CD4-positive, alpha-beta T cell treated with Interleukin-1 beta for 1 hour (primary cell): ENCODE measurements around the gene GRK6.

Experiments used
- DNase-seq, 2 donors: peaks; one replicate each; pipeline ENCODE4 v3.0.0-alpha.2; 2020 to 2022

The GRK6 gene

DNA sequence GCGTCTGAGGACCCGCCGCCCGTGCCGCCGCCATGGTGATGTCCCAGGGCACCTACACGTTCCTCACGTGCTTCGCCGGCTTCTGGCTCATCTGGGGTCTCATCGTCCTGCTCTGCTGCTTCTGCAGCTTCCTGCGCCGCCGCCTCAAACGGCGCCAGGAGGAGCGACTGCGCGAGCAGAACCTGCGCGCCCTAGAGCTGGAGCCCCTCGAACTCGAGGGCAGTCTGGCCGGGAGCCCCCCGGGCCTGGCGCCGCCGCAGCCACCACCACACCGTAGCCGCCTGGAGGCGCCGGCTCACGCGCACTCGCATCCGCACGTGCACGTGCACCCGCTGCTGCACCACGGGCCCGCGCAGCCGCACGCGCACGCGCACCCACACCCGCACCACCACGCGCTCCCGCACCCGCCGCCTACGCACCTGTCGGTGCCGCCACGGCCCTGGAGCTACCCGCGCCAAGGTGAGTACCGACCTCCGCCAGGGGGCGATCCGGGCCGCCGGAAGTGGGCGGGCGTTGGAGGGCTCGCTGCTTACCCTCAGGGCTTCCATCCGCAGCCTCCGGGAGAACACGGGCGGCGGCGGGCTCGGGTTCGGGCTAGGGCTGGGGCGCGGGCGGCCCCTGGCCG, 28.7 kb downstream of the GRK6 start:
- peak; percentile 92 to 93 for DNase-seq

DNA sequence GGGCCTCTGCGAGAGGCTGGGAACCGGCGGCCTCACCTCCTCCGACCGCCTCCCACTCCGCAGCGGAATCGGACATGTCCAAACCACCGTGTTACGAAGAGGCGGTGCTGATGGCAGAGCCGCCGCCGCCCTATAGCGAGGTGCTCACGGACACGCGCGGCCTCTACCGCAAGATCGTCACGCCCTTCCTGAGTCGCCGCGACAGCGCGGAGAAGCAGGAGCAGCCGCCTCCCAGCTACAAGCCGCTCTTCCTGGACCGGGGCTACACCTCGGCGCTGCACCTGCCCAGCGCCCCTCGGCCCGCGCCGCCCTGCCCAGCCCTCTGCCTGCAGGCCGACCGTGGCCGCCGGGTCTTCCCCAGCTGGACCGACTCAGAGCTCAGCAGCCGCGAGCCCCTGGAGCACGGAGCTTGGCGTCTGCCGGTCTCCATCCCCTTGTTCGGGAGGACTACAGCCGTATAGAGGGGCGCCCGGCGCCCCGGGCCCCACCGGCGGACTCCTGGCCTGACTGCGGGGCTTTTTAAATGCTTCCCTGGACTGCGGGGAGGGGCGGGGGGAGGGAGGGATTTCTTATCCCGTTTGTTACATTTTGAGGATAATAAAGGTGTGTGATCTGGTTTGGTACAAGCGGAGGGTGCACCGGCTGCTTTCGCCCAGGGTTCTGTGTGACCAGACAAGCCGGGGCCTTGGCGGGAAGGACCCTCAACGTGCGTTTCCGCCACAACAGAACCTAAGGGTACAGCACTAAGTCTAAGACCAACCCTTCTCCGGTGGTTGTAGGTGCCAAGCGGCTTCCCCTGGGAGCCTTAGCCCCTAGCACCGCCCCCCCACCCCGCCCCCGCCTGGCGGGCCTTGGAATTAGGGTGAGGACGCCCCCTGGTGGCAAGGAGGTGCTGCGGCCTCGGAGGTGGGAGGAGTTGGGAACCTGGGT, 29.4 kb downstream of the GRK6 start:
- peak; percentile 91 to 93 for DNase-seq

DNA sequence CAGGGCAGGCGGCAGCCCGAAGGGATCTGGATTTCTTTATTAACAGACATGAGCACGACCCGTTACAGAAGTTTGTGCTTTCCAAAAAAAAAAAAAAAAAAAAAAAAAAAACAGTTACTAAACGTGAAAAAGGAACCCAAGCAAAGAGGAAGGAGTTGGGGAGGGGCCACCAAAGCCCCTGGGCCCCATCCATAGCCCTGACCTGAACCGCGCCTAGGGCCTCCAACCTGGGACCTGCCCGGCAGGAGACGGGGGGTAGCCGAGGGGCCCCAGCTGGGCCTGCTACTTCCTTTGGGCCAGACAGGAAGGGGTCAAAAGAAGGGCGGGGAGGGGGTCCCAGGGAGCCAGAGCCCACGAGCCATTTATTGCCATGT, 30.1 kb downstream of the GRK6 start:
- DNase-seq = no peak

- DNase-seq = peak; percentile 77 to 88
Measured at GRCh38 chr5:177456976-177457851, 30.7 kb downstream of the GRK6 start.

DNA sequence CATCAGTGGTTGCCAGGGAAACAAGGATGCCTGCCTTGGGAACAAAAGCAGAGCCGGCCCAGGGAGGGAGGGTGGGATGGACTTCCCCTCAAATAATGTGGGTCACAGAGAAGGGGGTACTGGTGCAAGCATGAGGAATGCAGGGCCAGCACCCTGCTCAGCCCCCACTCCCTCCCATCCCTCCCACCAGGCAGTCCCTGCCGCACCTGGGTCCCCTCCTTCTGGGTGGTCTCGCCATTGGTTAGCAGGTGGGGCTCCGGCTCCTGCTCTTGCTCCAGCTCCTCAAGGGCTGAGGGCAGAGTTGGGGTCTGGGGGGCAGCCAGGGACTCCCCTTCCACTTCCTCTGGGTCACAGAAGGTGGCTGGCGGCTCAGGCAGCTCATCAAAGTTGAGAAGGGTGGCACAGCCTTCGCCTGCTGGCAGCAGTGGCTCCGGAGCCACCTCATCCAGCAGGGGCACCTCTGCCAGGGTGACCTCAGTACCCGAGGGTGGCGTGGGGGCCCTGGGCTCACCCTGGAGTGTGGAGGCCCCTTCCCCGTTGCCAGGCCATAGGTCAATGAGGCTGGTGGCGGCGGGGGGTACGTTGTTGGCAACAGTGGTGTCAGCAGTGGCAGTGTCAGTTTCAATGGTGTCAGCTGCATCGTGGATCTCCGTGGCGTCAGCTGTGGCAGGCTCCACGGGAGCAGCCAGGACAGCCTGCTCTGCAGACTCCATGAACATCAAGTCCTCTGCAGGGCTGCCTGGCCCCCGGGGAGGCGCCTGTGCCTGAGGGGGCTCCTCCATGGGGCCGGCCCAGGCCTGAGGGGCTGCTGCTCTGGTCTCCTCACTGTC, 31.6 kb downstream of the GRK6 start:
- no peak for DNase-seq

GRCh38 chr5:177458912-177459350, 32.5 kb downstream of the GRK6 start:
- no peak for DNase-seq

DNA sequence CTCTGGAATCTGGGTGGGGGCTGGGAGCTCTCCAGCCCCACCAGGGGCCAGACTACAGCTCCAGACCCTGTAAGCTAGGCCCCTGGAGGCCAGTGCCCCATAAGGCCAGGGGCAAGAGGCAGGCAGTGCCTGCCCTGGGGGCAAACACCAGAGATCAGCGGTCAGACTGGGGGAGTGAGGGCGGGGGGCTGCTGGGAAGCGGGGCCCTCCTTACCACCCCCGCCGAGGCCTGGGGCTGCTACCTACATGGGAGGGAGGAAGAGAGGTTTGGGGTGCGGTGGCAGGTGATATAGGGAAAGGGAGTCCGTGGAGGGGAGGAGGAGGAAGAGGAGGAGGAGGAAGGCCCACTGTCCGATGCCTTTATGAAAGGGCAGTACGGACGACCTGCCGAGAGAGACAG, 32.9 kb downstream of the GRK6 start:
- DNase-seq = no peak

DNA sequence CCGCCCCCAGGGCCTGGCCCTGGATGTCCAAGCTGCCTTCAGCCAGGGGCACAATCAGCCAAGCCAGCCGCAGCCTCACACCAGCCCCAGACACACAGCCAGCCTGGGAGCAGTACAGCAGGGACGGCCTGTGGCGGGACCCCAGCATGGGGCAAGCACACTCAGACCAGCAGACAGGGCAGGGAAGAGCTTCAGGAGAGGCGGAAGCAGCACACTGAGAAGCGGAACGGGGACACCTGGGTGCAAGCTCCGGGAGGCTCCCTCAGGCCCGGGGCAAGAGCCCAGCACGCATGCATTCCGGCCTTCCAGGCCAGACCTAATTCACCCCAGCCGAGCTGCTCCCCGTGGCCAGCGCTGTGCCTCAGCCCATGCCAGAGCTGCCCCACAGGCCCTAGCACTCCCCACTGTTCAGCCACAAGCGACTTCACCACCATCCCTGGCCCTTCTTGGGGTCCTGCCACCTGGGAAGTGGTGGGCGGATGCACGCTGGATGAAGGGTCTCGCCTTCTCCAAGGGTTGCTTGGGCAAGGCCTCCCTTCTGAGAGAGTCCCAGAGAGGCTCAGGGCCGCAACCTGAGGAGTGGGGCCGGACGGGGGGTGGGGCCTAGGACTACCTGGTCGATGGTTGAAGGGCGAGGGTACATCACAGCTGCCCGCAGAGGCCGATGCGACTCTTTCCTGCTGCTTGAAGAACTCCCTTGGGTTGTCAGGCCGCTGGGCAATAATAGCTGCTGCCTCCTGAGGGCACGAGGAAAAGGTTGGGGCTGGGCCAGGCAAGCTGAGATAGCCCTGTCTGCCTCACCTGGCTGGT, 33.5 kb downstream of the GRK6 start:
- no peak for DNase-seq

- peak in 1 of 2 donors; percentile 64 for DNase-seq
Measured at GRCh38 chr5:177462021-177462670, 35.7 kb downstream of the GRK6 start.

GRCh38 chr5:177465044-177465443, 38.6 kb downstream of the GRK6 start:
- DNase-seq = no peak

DNA sequence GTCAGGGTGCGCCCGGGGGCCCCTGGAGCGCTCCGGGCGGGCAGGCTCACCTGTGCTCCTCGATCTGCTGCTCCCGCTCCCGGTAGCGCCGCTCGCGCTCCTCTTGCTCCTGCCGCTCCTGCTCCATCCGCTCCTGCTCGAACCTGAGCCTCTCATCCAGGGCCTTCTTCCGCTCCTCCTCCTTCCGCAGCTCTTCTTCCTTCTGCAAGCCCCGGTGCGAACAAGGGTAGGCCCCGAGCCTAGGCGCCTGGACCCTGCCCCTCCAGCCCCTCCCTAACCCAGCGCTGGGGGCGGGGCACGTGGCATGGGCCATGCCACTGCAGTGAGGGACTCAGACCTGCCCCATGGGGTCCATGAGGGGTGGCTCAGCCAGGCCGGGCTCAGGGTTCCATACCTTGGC, 40.4 kb downstream of the GRK6 start:
- DNase-seq = no peak

DNA sequence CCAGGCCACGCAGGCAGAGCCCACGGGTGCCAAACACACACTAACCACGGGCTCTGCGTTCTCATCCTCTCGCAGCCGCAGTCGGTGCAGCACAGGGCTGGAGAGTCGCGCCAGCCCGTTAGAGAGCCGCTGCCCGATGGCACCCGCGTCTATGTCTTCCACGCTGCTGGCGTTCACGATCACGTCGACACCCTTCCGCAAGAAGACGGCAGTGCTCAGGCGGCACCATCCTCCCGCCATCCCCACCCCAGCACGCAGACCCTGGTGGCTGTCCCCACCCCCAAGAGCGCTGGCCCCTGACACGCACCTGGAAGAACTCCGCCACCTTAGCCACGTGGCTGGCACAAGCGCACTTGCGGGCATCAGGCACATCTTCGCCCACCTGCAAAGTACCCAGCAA, 41.0 kb downstream of the GRK6 start:
- DNase-seq = no peak

GRCh38 chr5:177468329-177468684, 41.8 kb downstream of the GRK6 start:
- no peak for DNase-seq

- DNase-seq = no peak
Measured at GRCh38 chr5:177468685-177469628, 42.5 kb downstream of the GRK6 start.

- no peak for DNase-seq
Measured at GRCh38 chr5:177469750-177470525, 43.5 kb downstream of the GRK6 start.

DNA sequence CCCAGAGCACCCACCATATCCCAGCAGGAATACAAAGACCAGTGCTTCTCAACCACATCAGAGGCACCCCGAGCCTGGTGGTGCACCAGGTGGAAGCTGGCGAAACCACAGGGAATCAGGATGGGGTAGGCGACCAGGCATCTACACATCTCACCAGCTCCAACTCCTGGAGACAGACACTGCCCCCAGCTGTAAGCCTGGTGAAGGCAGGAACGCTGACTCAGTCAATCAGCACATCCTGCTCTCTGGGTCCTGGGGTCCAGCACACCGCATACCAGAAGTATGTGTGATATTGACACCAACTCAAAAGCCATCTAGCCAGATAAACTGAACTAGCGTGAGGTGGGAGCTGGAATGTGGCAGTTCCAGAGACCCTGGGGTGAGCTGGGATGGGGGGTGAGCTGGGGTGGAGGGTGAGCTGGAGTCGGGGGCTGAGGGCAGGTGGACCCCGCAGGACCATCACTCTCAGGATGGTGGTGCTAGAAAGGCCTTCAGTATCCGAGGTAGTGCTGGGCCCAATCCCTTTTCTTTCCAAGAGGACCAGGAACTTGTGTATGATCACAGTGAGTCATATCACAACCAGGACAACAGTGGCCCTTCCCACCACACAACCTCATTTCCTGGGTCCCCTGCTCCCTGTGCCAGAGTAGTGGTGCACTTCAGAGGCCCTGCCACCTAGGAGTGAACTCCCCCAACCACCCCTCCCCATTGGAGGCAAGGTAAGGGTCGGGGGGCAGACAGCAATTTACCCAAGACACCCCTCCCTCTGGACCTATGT, 44.5 kb downstream of the GRK6 start:
- DNase-seq = no peak

- DNase-seq = peak in 1 of 2 donors; percentile 43
Measured at GRCh38 chr5:177471610-177472356, 45.3 kb downstream of the GRK6 start.
